ENCODE measurements around the gene OR5AR1.

- TF ChIP-seq CTCF (IDR thresholded peaks at IDR 0.05) (no peak), SIN3A (IDR thresholded peaks at IDR 0.05; ENCODE audit: borderline replicate concordance, insufficient read depth, low read depth, low read length) (no peak), REST (IDR thresholded peaks at IDR 0.05; ENCODE audit: insufficient read depth in 1 of 2, low read depth in 2 of 2, low read length in 1 of 2) (no peak)
These were observed 37.5 kb downstream of the OR5AR1 start for GRCh38 chr11:56700914-56701485.

Measured in Panc1 (cell line).